K562 (cell line): ENCODE measurements around the gene C21orf58. TPM values are rescaled to one million over a fixed set of nuclear protein-coding genes. Genes with fewer than 3 reads are reported as not detected.
A peak's percentile ranks its signal among the peaks of the same experiment; 100 is the strongest.

Source experiments
- ATAC-seq: fragments of 200-7000 bp; cut with Tn5 transposase; 3 replicates; pipeline ENCODE4 v1.9.1; 2020; ENCODE audit warnings: moderate library complexity
- BruUV-seq: library from RNA; stranded (reverse); fragments of 400-500 nt; replicated peaks from 2 replicates; lab custom pipeline; 2021; lab: Mats Ljungman, UMichigan
- CTCF ChIA-PET: fragments of 300-600 bp; formaldehyde crosslinking; extraction: SDS; loops from one replicate; lab custom pipeline; 2021; ENCODE audit warnings: low intra/inter-chr PET ratio; lab: Yijun Ruan, JAX
- POLR2A ChIA-PET: fragments of 300-600, 350-650 bp; sonication (Branson Sonifier 250); formaldehyde crosslinking; extraction: SDS; loops from one replicate; lab custom pipeline; 2021; ENCODE audit warnings: antibody characterized with exemption, inconsistent platforms; lab: Yijun Ruan, JAX
- DNase-seq, 4 experiments: peaks; one replicate each; pipeline versions ENCODE4 v3.0.0 to v3.0.0-alpha.2; 2011 to 2018; ENCODE audit warnings: low spot score in 3 of 4, mixed read lengths in 3 of 4; ENCODE audit errors: extremely low read depth in 1 of 4
- FAIRE-seq: peaks from 2 replicates; lab custom pipeline; 2011; peaks lifted over from hg19 to GRCh38; lab: Jason Lieb, UNC
- H2AFZ ChIP-seq: 2 replicates; pipeline ENCODE4 v1.6.0; 2011; ENCODE audit warnings: low read depth, low read length, control low read depth, inconsistent platforms
- H3K27ac ChIP-seq: fragments of 200-600 bp; 3 replicates; pipeline ENCODE4 v1.8.0; 2011; ENCODE audit warnings: low read depth, mild to moderate bottlenecking, control low read depth, inconsistent platforms, low read length, moderate library complexity, mixed read lengths; ENCODE audit errors: extremely low read depth
- H3K27me3 ChIP-seq, 2 experiments: fragments of 300-600 bp in 1 of 2; 2 replicates in 1 of 2; 3 replicates in 1 of 2; pipeline versions ENCODE4 v1.6.0 to v1.8.0; 2011; ENCODE audit warnings: inconsistent platforms in 2 of 2, low read length in 2 of 2, mild to moderate bottlenecking in 1 of 2, mixed read lengths in 1 of 2, moderate library complexity in 1 of 2; ENCODE audit not compliant: control insufficient read depth in 2 of 2, insufficient read depth in 2 of 2
- H3K36me3 ChIP-seq: fragments of 300-600 bp; 3 replicates; pipeline ENCODE4 v1.8.0; 2011; ENCODE audit warnings: mild to moderate bottlenecking, low read length, inconsistent platforms; ENCODE audit not compliant: control insufficient read depth, insufficient read depth
- H3K4me1 ChIP-seq, 2 experiments: fragments of 200-600 bp in 1 of 2; replicated peaks in 1 of 2; 2 replicates in 1 of 2; 3 replicates in 1 of 2; pipeline versions ENCODE4 v1.5.1 to v1.8.0; 2011; ENCODE audit warnings: inconsistent platforms in 2 of 2, low read length in 2 of 2, mild to moderate bottlenecking in 1 of 2, mixed read lengths in 1 of 2, moderate library complexity in 1 of 2; ENCODE audit not compliant: control insufficient read depth in 2 of 2, insufficient read depth in 2 of 2
- H3K4me2 ChIP-seq: 2 replicates; pipeline ENCODE4 v1.6.1; 2011; ENCODE audit warnings: low read length, control low read depth, inconsistent platforms, mixed read lengths; ENCODE audit not compliant: insufficient read depth
- H3K4me3 ChIP-seq: fragments of 200-600 bp; sonication (generic), shearing (Covaris generic); 2 replicates; pipeline ENCODE4 v1.5.1; 2016; ENCODE audit warnings: control low read depth, inconsistent platforms
- H3K79me2 ChIP-seq: fragments of 200-600 bp; 3 replicates; pipeline ENCODE4 v1.8.0; 2011; ENCODE audit warnings: low read length, inconsistent platforms; ENCODE audit not compliant: control insufficient read depth, insufficient read depth
- H3K9ac ChIP-seq, 2 experiments: 2 replicates each; pipeline versions ENCODE4 v1.6.0 to v1.6.1; 2011; ENCODE audit warnings: low read depth in 2 of 2, low read length in 2 of 2, control low read depth in 1 of 2, inconsistent platforms in 1 of 2, mild to moderate bottlenecking in 1 of 2, mixed read lengths in 1 of 2; ENCODE audit not compliant: insufficient read depth in 1 of 2
- H3K9me1 ChIP-seq: one replicate; pipeline ENCODE4 v1.6.0; 2011; ENCODE audit warnings: inconsistent platforms, mild to moderate bottlenecking, low read length, moderate library complexity; ENCODE audit not compliant: control insufficient read depth, insufficient read depth
- H3K9me3 ChIP-seq: replicated peaks from 2 replicates; pipeline ENCODE4 v1.5.1; 2011; ENCODE audit warnings: low read depth, low read length, inconsistent platforms; ENCODE audit not compliant: control insufficient read depth, insufficient read depth
- H4K20me1 ChIP-seq: replicated peaks from 2 replicates; pipeline ENCODE4 v1.6.1; 2011; ENCODE audit warnings: low read length, inconsistent platforms, mixed read lengths; ENCODE audit not compliant: control insufficient read depth, insufficient read depth
- CCAR2 ChIP-seq: fragments of 200-400 bp; formaldehyde crosslinking; IDR thresholded peaks from 2 replicates; pipeline ENCODE4 v1.6.1; 2017; ENCODE audit warnings: mild to moderate bottlenecking, low read depth, low read length
- CREB5 ChIP-seq: fragments of 250-450 bp; sonication (Bioruptor Pico); IDR thresholded peaks from 2 replicates; pipeline ENCODE4 v1.5.0; 2020; ENCODE audit warnings: mild to moderate bottlenecking
- DNMT1 ChIP-seq: fragments of 450-650 bp; IDR thresholded peaks from 2 replicates; pipeline ENCODE4 v1.6.1; 2016; ENCODE audit warnings: antibody characterized with exemption, mild to moderate bottlenecking
- E2F5 ChIP-seq: sonication (generic); formaldehyde crosslinking; IDR thresholded peaks from 2 replicates; pipeline ENCODE4 v1.8.0; 2022; ENCODE audit warnings: mild to moderate bottlenecking, missing genetic modification reagents
- HMG20B ChIP-seq: fragments of 250-450 bp; sonication (Bioruptor Pico); IDR thresholded peaks from 2 replicates; pipeline ENCODE4 v1.5.0; 2021; ENCODE audit warnings: mild to moderate bottlenecking
- HMGN3 ChIP-seq: IDR thresholded peaks from 2 replicates; pipeline ENCODE4 v1.6.1; 2011; ENCODE audit warnings: borderline replicate concordance, low read depth, mild to moderate bottlenecking, mixed read lengths, low read length; ENCODE audit not compliant: insufficient read length; ENCODE audit errors: extremely low read depth
- MTA3 ChIP-seq: fragments of 450-650 bp; formaldehyde crosslinking; IDR thresholded peaks from 2 replicates; pipeline ENCODE4 v1.6.1; 2017; ENCODE audit warnings: mild to moderate bottlenecking, borderline replicate concordance
- NRF1 ChIP-seq, 2 experiments: fragments of 450-650 bp; IDR thresholded peaks in 1 of 2; conservative IDR thresholded peaks in 1 of 2; 2 replicates each; pipeline ENCODE4 v1.6.1; 2014; ENCODE audit warnings: mild to moderate bottlenecking in 2 of 2
- RAD51 ChIP-seq: fragments of 450-650 bp; IDR thresholded peaks from 2 replicates; pipeline ENCODE4 v1.7.1; 2016; ENCODE audit warnings: low read depth, mild to moderate bottlenecking, borderline replicate concordance
- TOE1 ChIP-seq, 2 experiments: fragments of 450-650 bp in 1 of 2; sonication (generic) in 1 of 2; formaldehyde crosslinking in 1 of 2; IDR thresholded peaks; 2 replicates each; pipeline versions ENCODE4 v1.7.1 to v1.8.0; 2016 to 2022; ENCODE audit warnings: borderline replicate concordance in 2 of 2, mild to moderate bottlenecking in 2 of 2, antibody characterized with exemption in 1 of 2, inconsistent platforms in 1 of 2, low read depth in 1 of 2, missing genetic modification reagents in 1 of 2, moderate library complexity in 1 of 2
- USF2 ChIP-seq: sonication (generic); formaldehyde crosslinking; IDR thresholded peaks from 2 replicates; pipeline ENCODE4 v1.5.0; 2020; ENCODE audit warnings: missing genetic modification reagents
- ZFX ChIP-seq: sonication (generic); formaldehyde crosslinking; IDR thresholded peaks from 2 replicates; pipeline ENCODE4 v1.8.0; 2022; ENCODE audit warnings: mild to moderate bottlenecking, missing genetic modification reagents, moderate library complexity
- ZNF121 ChIP-seq: sonication (generic); formaldehyde crosslinking; conservative IDR thresholded peaks from 2 replicates; pipeline ENCODE4 v1.8.0; 2022; ENCODE audit warnings: missing genetic modification reagents
- WGBS: fragments of 100-300 bp; shearing (Covaris generic); methylation state at CpG from one replicate; pipeline ENCODE4 v1.1.6; 2016; ENCODE audit warnings: low coverage, mixed read lengths; ENCODE audit not compliant: insufficient coverage; ENCODE audit errors: missing lambda C conversion rate; 5-methylcytosine and 5-hydroxymethylcytosine counted together
- in situ Hi-C: fragments of 300-500 bp; cut with MboI; formaldehyde crosslinking; loops from 4 replicates; pipeline ENCODE4 v1.15.0; 2018; ENCODE audit warnings: inconsistent platforms, mixed read lengths
- intact Hi-C: fragments of 100-400 bp; cut with micrococcal nuclease; formaldehyde crosslinking; loops from 2 replicates; pipeline ENCODE4 v1.14.2; 2022
- polyA plus RNA-seq, 8 experiments: library from polyadenylated mRNA; depleted of rRNA in 4 of 8; stranded (reverse) in 5 of 8; unstranded in 3 of 8; fragments of >200 nt; fragmentation: Nextera tagmentation in 2 of 8; fragmentation: Illumina TruSeq in 1 of 8; extraction: Ambion mirVana in 2 of 8; extraction: Trizol in 1 of 8; gene quantifications; 2 replicates each; pipeline versions ENCODE4 v1.2.1 to v1.2.3, GENCODE V29; 2011 to 2014; ENCODE audit warnings: inconsistent platforms in 1 of 8, missing spikeins in 1 of 8
- total RNA-seq, 7 experiments: library from RNA; depleted of rRNA in 6 of 7; stranded (reverse); fragments of >200 nt in 6 of 7; fragmentation: Illumina TruSeq in 2 of 7; extraction: Trizol in 2 of 7; gene quantifications; 2 replicates each; pipeline versions ENCODE4 v1.2.1 to v1.2.3, GENCODE V29; 2011 to 2021; ENCODE audit warnings: low replicate concordance in 1 of 7
- TF ChIP-seq, protein P1 (sequence below): sonication (generic); formaldehyde crosslinking; IDR thresholded peaks from 2 replicates; pipeline ENCODE4 v1.9.0; 2022; ENCODE audit warnings: mild to moderate bottlenecking, missing genetic modification reagents

C21orf58 gene
- total and polyA plus RNA-seq, 9 of the 15 experiments (the other 6 are each of a cell fraction or from before 2014, with no cell fraction given), result 1.2 to 30.5 (median 12.4) TPM

- TF ChIP-seq CREB5 (CRISPR knock-in tag) (no peak), MTA3 (peak; percentile 95), HMG20B (CRISPR knock-in tag) (no peak), E2F5 (no peak)
Measured at GRCh38 chr21:46320331-46320801, 3.3 kb downstream of the C21orf58 start (continued).

- BruUV-seq, result no TSS peak
- H2AFZ ChIP-seq, result no peak overlapping the region
- CTCF ChIA-PET, result no interaction called here
- POLR2A ChIA-PET, result interaction anchor here (2.5 kb wide), 1 partner anchor 18 kb away, joined by 9 read pairs; no protein-coding TSS in a partner anchor
- no peaks in the 10 kb centered on the region for H3K9me3 ChIP-seq
- no peaks in the 10 kb centered on the region for H3K9me1 ChIP-seq
- ATAC-seq (no peak), FAIRE-seq (no peak), DNase-seq (no peak)
- H3K9ac ChIP-seq, result peak overlapping the region in 1 of 2 experiments; percentile 57; a peak in 2 of 4 replicates
- H4K20me1 ChIP-seq, result peaks cover 28% of the 10 kb centered on the region
- H3K79me2 ChIP-seq, result peaks cover 51% of the 10 kb centered on the region
- H3K36me3 ChIP-seq, result peaks cover 55% of the 10 kb centered on the region
- 83% methylated on average over 7 of the region's 7 CpGs for WGBS
- H3K27ac ChIP-seq, result no peak overlapping the region; the same call in 2 of the 3 replicates
- in situ Hi-C loops, result no loop called here
- no peak overlapping the region for H3K4me3 ChIP-seq
- intact Hi-C loops, result no loop called here
- peaks cover 27 to 66% of the 10 kb centered on the region in 2 experiments; a peak in 4 of 5 replicates for H3K4me1 ChIP-seq
- H3K4me2 ChIP-seq, result no peak overlapping the region; the same call in 1 of the 2 replicates
- no peaks in the 10 kb centered on the region for H3K27me3 ChIP-seq
- TF ChIP-seq USF2 (CRISPR knock-in tag) (peak; percentile 40; the same call in 1 of the 2 replicates), RAD51 (peak; percentile 65), CCAR2 (no peak), TOE1 (IDR thresholded peaks at IDR 0.05; ENCODE audit: borderline replicate concordance) (peak; percentile 62; the same call in 1 of the 2 replicates), TOE1 (CRISPR knock-in tag; IDR thresholded peaks at IDR 0.05; ENCODE audit: borderline replicate concordance, low read depth) (no peak), ZNF121 (CRISPR knock-in tag) (peak; percentile 22; the same call in 1 of the 2 replicates), NRF1 (conservative IDR thresholded peaks at IDR 0.05 in 1 of 2, IDR thresholded peaks at IDR 0.05 in 1 of 2) (no peak), DNMT1 (no peak), HMGN3 (peak; percentile 1), ZFX (no peak)
- TF ChIP-seq, protein P1, sequence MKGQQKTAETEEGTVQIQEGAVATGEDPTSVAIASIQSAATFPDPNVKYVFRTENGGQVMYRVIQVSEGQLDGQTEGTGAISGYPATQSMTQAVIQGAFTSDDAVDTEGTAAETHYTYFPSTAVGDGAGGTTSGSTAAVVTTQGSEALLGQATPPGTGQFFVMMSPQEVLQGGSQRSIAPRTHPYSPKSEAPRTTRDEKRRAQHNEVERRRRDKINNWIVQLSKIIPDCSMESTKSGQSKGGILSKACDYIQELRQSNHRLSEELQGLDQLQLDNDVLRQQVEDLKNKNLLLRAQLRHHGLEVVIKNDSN (CRISPR knock-in tag), result peak; percentile 43; the same call in 1 of the 2 replicates
Measured at GRCh38 chr21:46319186-46319585, 4.5 kb downstream of the C21orf58 start.
